GM12878 (cell line): ENCODE measurements around the gene YIF1B. TPM values are rescaled to one million over a fixed set of nuclear protein-coding genes. Genes with fewer than 3 reads are reported as not detected.

ENCODE experiments used
- ATAC-seq: fragments of 200-7000 bp; cut with Tn5 transposase; 3 replicates; pipeline ENCODE4 v1.9.1; 2020; ENCODE audit warnings: mild to moderate bottlenecking, moderate library complexity
- BruUV-seq: library from RNA; stranded (reverse); fragments of 400-500 nt; replicated peaks from 2 replicates; lab custom pipeline; 2021; lab: Mats Ljungman, UMichigan
- CTCF ChIA-PET: fragments of 300-600 bp; sonication (Branson Sonifier 250); formaldehyde crosslinking; extraction: SDS; loops from one replicate; lab custom pipeline; 2021; ENCODE audit warnings: inconsistent platforms; lab: Yijun Ruan, JAX
- POLR2A ChIA-PET: fragments of 350-600 bp; formaldehyde crosslinking; extraction: SDS; loops from one replicate; lab custom pipeline; 2021; ENCODE audit warnings: inconsistent platforms; lab: Charles Lee
- RAD21 ChIA-PET: fragments of 300-600 bp; sonication (Branson Sonifier 250); formaldehyde crosslinking; loops from one replicate; lab custom pipeline; 2023; ENCODE audit warnings: antibody characterized with exemption; ENCODE audit not compliant: unreplicated experiment; lab: Charles Lee
- SMC1A ChIA-PET: fragments of 300-600 bp; sonication (Branson Sonifier 250); formaldehyde crosslinking; loops from one replicate; lab custom pipeline; 2023; ENCODE audit not compliant: unreplicated experiment, uncharacterized antibody; lab: Charles Lee
- DNase-seq: peaks from one replicate; pipeline ENCODE4 v3.0.0-alpha.2; 2011; ENCODE audit warnings: low read depth, low spot score
- FAIRE-seq: peaks from 3 replicates; lab custom pipeline; 2011; peaks lifted over from hg19 to GRCh38; lab: Jason Lieb, UNC
- H2AFZ ChIP-seq: 2 replicates; pipeline ENCODE4 v1.6.0; 2011; ENCODE audit warnings: low read depth, low read length, control low read depth; ENCODE audit not compliant: control insufficient read depth
- H3K27ac ChIP-seq: 2 replicates; pipeline ENCODE4 v1.5.1; 2011; ENCODE audit warnings: control low read depth; ENCODE audit not compliant: control insufficient read depth, insufficient read depth
- H3K27me3 ChIP-seq, 2 experiments: replicated peaks in 1 of 2; 2 replicates each; pipeline versions ENCODE4 v1.6.0 to v1.6.1; 2011; ENCODE audit warnings: low read length in 1 of 2; ENCODE audit not compliant: control insufficient read depth in 2 of 2, insufficient read depth in 2 of 2
- H3K36me3 ChIP-seq, 2 experiments: 2 replicates each; pipeline ENCODE4 v1.5.1; 2011; ENCODE audit warnings: low read length in 1 of 2; ENCODE audit not compliant: control insufficient read depth in 2 of 2, insufficient read depth in 2 of 2
- H3K4me1 ChIP-seq: 2 replicates; pipeline ENCODE4 v1.6.1; 2011; ENCODE audit warnings: mild to moderate bottlenecking, low read length, moderate library complexity, mixed read lengths; ENCODE audit not compliant: control insufficient read depth, insufficient read depth
- H3K4me2 ChIP-seq: 2 replicates; pipeline ENCODE4 v1.6.0; 2011; ENCODE audit warnings: control low read depth; ENCODE audit not compliant: control insufficient read depth, insufficient read depth
- H3K4me3 ChIP-seq: fragments of 200-600 bp; sonication (generic); 2 replicates; pipeline ENCODE4 v1.5.1; 2016
- H3K79me2 ChIP-seq: 2 replicates; pipeline ENCODE4 v1.6.0; 2011; ENCODE audit warnings: low read length; ENCODE audit not compliant: control insufficient read depth, insufficient read depth
- H3K9ac ChIP-seq: 2 replicates; pipeline ENCODE4 v1.8.0; 2011; ENCODE audit warnings: low read length, control low read depth, mixed read lengths; ENCODE audit not compliant: control insufficient read depth, insufficient read depth
- H3K9me3 ChIP-seq: replicated peaks from 3 replicates; pipeline ENCODE4 v1.5.1; 2011; ENCODE audit warnings: mild to moderate bottlenecking, low read length; ENCODE audit not compliant: control insufficient read depth, insufficient read depth
- H4K20me1 ChIP-seq: 2 replicates; pipeline ENCODE4 v1.6.0; 2011; ENCODE audit not compliant: control insufficient read depth, insufficient read depth
- BMI1 ChIP-seq: fragments of 450-650 bp; IDR thresholded peaks from 2 replicates; pipeline ENCODE4 v1.6.1; 2016; ENCODE audit warnings: mild to moderate bottlenecking, moderate library complexity, borderline replicate concordance
- FOXK2 ChIP-seq: fragments of 450-650 bp; IDR thresholded peaks from 2 replicates; pipeline ENCODE4 v1.6.1; 2017; ENCODE audit warnings: mild to moderate bottlenecking, moderate library complexity
- KAT2A ChIP-seq: conservative IDR thresholded peaks from 2 replicates; pipeline ENCODE4 v1.6.1; 2011; ENCODE audit warnings: low read depth, low read length; ENCODE audit not compliant: control insufficient read depth
- KDM1A ChIP-seq: fragments of 200-600 bp; sonication (generic); IDR thresholded peaks from 2 replicates; pipeline ENCODE4 v1.6.1; 2016; ENCODE audit warnings: borderline replicate concordance
- MYB ChIP-seq: fragments of 150-350 bp; IDR thresholded peaks from 2 replicates; pipeline ENCODE4 v1.6.1; 2014; ENCODE audit warnings: mild to moderate bottlenecking, low read depth, low read length, borderline replicate concordance
- MYC ChIP-seq: IDR thresholded peaks from 2 replicates; pipeline ENCODE4 v1.6.1; 2011; ENCODE audit warnings: mild to moderate bottlenecking, low read length, moderate library complexity, inconsistent platforms; ENCODE audit not compliant: insufficient read depth, insufficient replicate concordance, insufficient read length, severe bottlenecking
- NR2F1 ChIP-seq: fragments of 450-650 bp; conservative IDR thresholded peaks from 2 replicates; pipeline ENCODE4 v1.6.1; 2017; ENCODE audit warnings: mild to moderate bottlenecking
- POLR2A ChIP-seq: IDR thresholded peaks from 2 replicates; pipeline ENCODE4 v1.6.1; 2011; ENCODE audit warnings: low read depth, mild to moderate bottlenecking, low read length
- PRDM15 ChIP-seq: fragments of 450-650 bp; formaldehyde crosslinking; IDR thresholded peaks from 2 replicates; pipeline ENCODE4 v1.4.0; 2020; ENCODE audit warnings: mild to moderate bottlenecking, moderate library complexity
- RAD21 ChIP-seq: IDR thresholded peaks from 2 replicates; pipeline ENCODE4 v1.6.1; 2011; ENCODE audit warnings: mild to moderate bottlenecking, low read depth, low read length, moderate library complexity; ENCODE audit not compliant: insufficient read depth
- ZBTB11 ChIP-seq: fragments of 450-650 bp; formaldehyde crosslinking; IDR thresholded peaks from 2 replicates; pipeline ENCODE4 v1.5.0; 2022; ENCODE audit warnings: mild to moderate bottlenecking, missing genetic modification characterization
- ZNF274 ChIP-seq: IDR thresholded peaks from one replicate; pipeline ENCODE4 v1.8.0; 2011; ENCODE audit not compliant: insufficient read length, insufficient read depth
- WGBS: methylation state at CpG from one replicate; pipeline ENCODE4 v1.1.6; 2016; ENCODE audit warnings: low lambda C conversion rate; ENCODE audit not compliant: insufficient replicate concordance, insufficient coverage; ENCODE audit errors: missing lambda C conversion rate; 5-methylcytosine and 5-hydroxymethylcytosine counted together
- in situ Hi-C: fragments of 300-500 bp; cut with MboI; formaldehyde crosslinking; loops from 9 replicates; pipeline ENCODE4 v1.14.3; 2018; ENCODE audit warnings: mixed read lengths
- intact Hi-C: fragments of 100-400 bp; cut with micrococcal nuclease; formaldehyde crosslinking; loops from one replicate; pipeline ENCODE4 v1.14.2; 2022; ENCODE audit not compliant: unreplicated experiment
- polyA plus RNA-seq, 11 experiments: library from polyadenylated mRNA; depleted of rRNA in 4 of 11; unstranded in 6 of 11; stranded (reverse) in 5 of 11; fragments of >200 nt; fragmentation: Nextera tagmentation in 4 of 11; fragmentation: Illumina TruSeq in 1 of 11; extraction: Ambion mirVana in 4 of 11; extraction: Trizol in 1 of 11; gene quantifications; 1 replicate in 1 of 11; 2 replicates in 10 of 11; pipeline versions ENCODE4 v1.2.1 to v1.2.3, GENCODE V29; 2011 to 2016; ENCODE audit warnings: inconsistent platforms in 2 of 11, missing spikeins in 2 of 11, low read depth in 1 of 11
- total RNA-seq, 4 experiments: library from RNA; depleted of rRNA in 3 of 4; stranded (reverse); fragments of >200 nt in 3 of 4; fragmentation: Illumina TruSeq in 1 of 4; extraction: Trizol in 1 of 4; gene quantifications; 2 replicates each; pipeline versions ENCODE4 v1.2.1 to v1.2.3, GENCODE V29; 2013 to 2021
- TF ChIP-seq, protein P1 (sequence below): fragments of 450-650 bp; IDR thresholded peaks from 2 replicates; pipeline ENCODE4 v1.6.1; 2018; ENCODE audit warnings: mild to moderate bottlenecking, low read depth, moderate library complexity; ENCODE audit not compliant: partially characterized antibody

Gene YIF1B
- total and polyA plus RNA-seq, 10 of the 15 experiments (the other 5 are each of a cell fraction or from before 2014, with no cell fraction given) = 1.3 to 106 (median 53.5) TPM

GRCh38 chr19:38274739-38275138 is 41.0 kb downstream of the YIF1B start:
- no TSS peak for BruUV-seq
- Histone ChIP-seq H3K36me3 (no peaks in the 10 kb centered on the region), H3K79me2 (no peaks in the 10 kb centered on the region), H3K27ac (no peak overlapping the region), H3K27me3 (no peaks in the 10 kb centered on the region; a peak in 1 of 4 replicates), H3K4me2 (no peak overlapping the region), H3K9ac (no peak overlapping the region)
- ChIA-PET CTCF (interaction anchor here (0.7 kb wide), 1 partner anchor 372 kb away, joined by 3 read pairs; no protein-coding TSS in a partner anchor), SMC1A (no interaction called here), RAD21 (no interaction called here)
- no peak for FAIRE-seq
- TF ChIP-seq ZBTB11 (no peak), MYB (no peak), POLR2A (no peak), KAT2A (no peak), PRDM15 (CRISPR knock-in tag) (no peak), FOXK2 (no peak), NR2F1 (no peak), RAD21 (no peak), ZNF274 (no peak), BMI1 (no peak), MYC (no peak), KDM1A (no peak)
- TF ChIP-seq, protein P1, sequence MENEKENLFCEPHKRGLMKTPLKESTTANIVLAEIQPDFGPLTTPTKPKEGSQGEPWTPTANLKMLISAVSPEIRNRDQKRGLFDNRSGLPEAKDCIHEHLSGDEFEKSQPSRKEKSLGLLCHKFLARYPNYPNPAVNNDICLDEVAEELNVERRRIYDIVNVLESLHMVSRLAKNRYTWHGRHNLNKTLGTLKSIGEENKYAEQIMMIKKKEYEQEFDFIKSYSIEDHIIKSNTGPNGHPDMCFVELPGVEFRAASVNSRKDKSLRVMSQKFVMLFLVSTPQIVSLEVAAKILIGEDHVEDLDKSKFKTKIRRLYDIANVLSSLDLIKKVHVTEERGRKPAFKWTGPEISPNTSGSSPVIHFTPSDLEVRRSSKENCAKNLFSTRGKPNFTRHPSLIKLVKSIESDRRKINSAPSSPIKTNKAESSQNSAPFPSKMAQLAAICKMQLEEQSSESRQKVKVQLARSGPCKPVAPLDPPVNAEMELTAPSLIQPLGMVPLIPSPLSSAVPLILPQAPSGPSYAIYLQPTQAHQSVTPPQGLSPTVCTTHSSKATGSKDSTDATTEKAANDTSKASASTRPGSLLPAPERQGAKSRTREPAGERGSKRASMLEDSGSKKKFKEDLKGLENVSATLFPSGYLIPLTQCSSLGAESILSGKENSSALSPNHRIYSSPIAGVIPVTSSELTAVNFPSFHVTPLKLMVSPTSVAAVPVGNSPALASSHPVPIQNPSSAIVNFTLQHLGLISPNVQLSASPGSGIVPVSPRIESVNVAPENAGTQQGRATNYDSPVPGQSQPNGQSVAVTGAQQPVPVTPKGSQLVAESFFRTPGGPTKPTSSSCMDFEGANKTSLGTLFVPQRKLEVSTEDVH = no peak
- TF ChIP-seq, all 136 proteins: peak for 0
- Histone ChIP-seq H3K4me3 (no peak overlapping the region), H3K9me3 (no peaks in the 10 kb centered on the region), H3K4me1 (no peaks in the 10 kb centered on the region), H4K20me1 (no peaks in the 10 kb centered on the region), H2AFZ (no peak overlapping the region)
- ATAC-seq (no peak), DNase-seq (no peak)
- intact Hi-C loops = no loop called here
- WGBS = 66% methylated on average over 9 of the region's 9 CpGs
- in situ Hi-C loops = no loop called here
- POLR2A ChIA-PET = interaction anchor here (0.6 kb wide), 1 partner anchor 8 kb away, joined by 3 read pairs; no protein-coding TSS in a partner anchor
